Fibroblast of lung (primary cell): ENCODE results near the gene TRAPPC12. TPM values are rescaled to one million over a fixed set of nuclear protein-coding genes. Genes with fewer than 3 reads are reported as not detected.

Source experiments
- DNase-seq, 2 donors: peaks; one replicate each; pipeline versions ENCODE4 v3.0.0 to v3.0.0-alpha.2; 2010; ENCODE audit warnings: low read depth in 2 of 2
- H2AFZ ChIP-seq: 2 replicates; pipeline ENCODE4 v1.5.1; 2012; ENCODE audit warnings: low read length, control low read depth, inconsistent platforms
- H3K27ac ChIP-seq: 2 replicates; pipeline ENCODE4 v1.5.1; 2011; ENCODE audit warnings: low read length, control low read depth; ENCODE audit not compliant: insufficient read depth
- H3K27me3 ChIP-seq: 2 replicates; pipeline ENCODE4 v1.5.1; 2011; ENCODE audit warnings: mild to moderate bottlenecking, low read length; ENCODE audit not compliant: control insufficient read depth, insufficient read depth
- H3K36me3 ChIP-seq: 2 replicates; pipeline ENCODE4 v1.5.1; 2011; ENCODE audit warnings: low read length; ENCODE audit not compliant: control insufficient read depth, insufficient read depth
- H3K4me1 ChIP-seq: 2 replicates; pipeline ENCODE4 v1.5.1; 2011; ENCODE audit warnings: low read length; ENCODE audit not compliant: control insufficient read depth, insufficient read depth; ENCODE audit errors: extremely low read depth
- H3K4me2 ChIP-seq: 2 replicates; pipeline ENCODE4 v1.5.1; 2011; ENCODE audit warnings: low read length, control low read depth; ENCODE audit not compliant: insufficient read depth; ENCODE audit errors: extremely low read depth
- H3K4me3 ChIP-seq, 4 experiments: fragments of 200-600 bp in 1 of 4; sonication (generic) in 1 of 4; replicated peaks in 1 of 4; 2 replicates each; pipeline ENCODE4 v1.5.1; 2011 to 2016; ENCODE audit warnings: low read length in 4 of 4, low read depth in 3 of 4, mild to moderate bottlenecking in 3 of 4, control low read depth in 2 of 4, inconsistent platforms in 1 of 4, mixed read lengths in 1 of 4; ENCODE audit not compliant: insufficient read depth in 1 of 4; ENCODE audit errors: control extremely low read depth in 1 of 4
- H3K79me2 ChIP-seq: 2 replicates; pipeline ENCODE4 v1.5.1; 2012; ENCODE audit warnings: mild to moderate bottlenecking, low read length, inconsistent platforms; ENCODE audit not compliant: control insufficient read depth, insufficient read depth
- H3K9ac ChIP-seq: 2 replicates; pipeline ENCODE4 v1.5.1; 2011; ENCODE audit warnings: mild to moderate bottlenecking, low read length, control low read depth; ENCODE audit not compliant: insufficient read depth
- H3K9me3 ChIP-seq: 2 replicates; pipeline ENCODE4 v1.5.1; 2012; ENCODE audit warnings: low read depth, low read length; ENCODE audit not compliant: control insufficient read depth, insufficient read depth
- H4K20me1 ChIP-seq: 2 replicates; pipeline ENCODE4 v1.5.1; 2011; ENCODE audit warnings: low read length; ENCODE audit not compliant: control insufficient read depth, insufficient read depth; ENCODE audit errors: extremely low read depth
- EZH2 ChIP-seq: IDR thresholded peaks from 2 replicates; pipeline ENCODE4 v1.5.1; 2012; ENCODE audit warnings: low read length, control low read depth, mild to moderate bottlenecking; ENCODE audit errors: missing control alignments
- polyA plus RNA-seq, 2 donors: library from polyadenylated mRNA; depleted of rRNA in 1 of 2; stranded (reverse) in 1 of 2; unstranded in 1 of 2; fragments of >200 nt; gene quantifications; 2 replicates each; pipeline ENCODE4 v1.2.1, GENCODE V29; 2011 to 2012; ENCODE audit warnings: missing spikeins in 1 of 2
- total RNA-seq: library from RNA; depleted of rRNA; stranded (reverse); fragments of >200 nt; gene quantifications from 2 replicates; pipeline ENCODE4 v1.2.1, GENCODE V29; 2014
- TF ChIP-seq, protein P1 (sequence below), 2 donors: IDR thresholded peaks in 1 of 2; conservative IDR thresholded peaks in 1 of 2; 1 replicate in 1 of 2; 2 replicates in 1 of 2; pipeline ENCODE4 v1.5.1; 2011 to 2012; ENCODE audit warnings: low read length in 2 of 2, control low read depth in 1 of 2, inconsistent platforms in 1 of 2, low read depth in 1 of 2, mild to moderate bottlenecking in 1 of 2

TRAPPC12 gene
- total and polyA plus RNA-seq, 2 donors (not counting 1 experiment from before 2014, with no cell fraction given): 33.7 to 53.2 TPM

DNA sequence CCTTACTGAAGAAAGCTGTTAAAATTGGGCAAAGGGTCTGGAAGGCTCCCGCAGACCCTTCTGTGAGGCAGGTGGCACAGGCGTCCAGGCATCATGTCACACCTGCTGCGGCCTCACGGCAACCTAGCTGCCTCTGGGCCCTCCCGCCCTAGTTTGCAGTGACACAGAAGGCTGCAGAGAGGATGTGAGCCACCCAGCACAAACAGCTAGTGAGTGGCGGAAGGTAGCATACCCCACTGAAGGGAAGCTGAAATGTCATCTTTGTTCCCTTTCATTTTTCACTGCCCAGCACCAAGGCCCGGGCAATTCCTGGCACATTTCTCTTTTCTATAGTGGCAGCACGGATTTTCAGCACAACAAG, 53.8 kb downstream of the TRAPPC12 start:
- Histone ChIP-seq H3K9ac (no peak overlapping the region), H3K79me2 (no peaks in the 10 kb centered on the region), H2AFZ (no peak overlapping the region), H3K27ac (no peak overlapping the region), H3K27me3 (no peaks in the 10 kb centered on the region), H3K4me2 (no peak overlapping the region), H3K9me3 (no peaks in the 10 kb centered on the region), H3K4me3 (no peak overlapping the region), H4K20me1 (no peaks in the 10 kb centered on the region), H3K4me1 (no peaks in the 10 kb centered on the region), H3K36me3 (peaks cover 5% of the 10 kb centered on the region)
- DNase-seq: no peak
- TF ChIP-seq, protein P1, sequence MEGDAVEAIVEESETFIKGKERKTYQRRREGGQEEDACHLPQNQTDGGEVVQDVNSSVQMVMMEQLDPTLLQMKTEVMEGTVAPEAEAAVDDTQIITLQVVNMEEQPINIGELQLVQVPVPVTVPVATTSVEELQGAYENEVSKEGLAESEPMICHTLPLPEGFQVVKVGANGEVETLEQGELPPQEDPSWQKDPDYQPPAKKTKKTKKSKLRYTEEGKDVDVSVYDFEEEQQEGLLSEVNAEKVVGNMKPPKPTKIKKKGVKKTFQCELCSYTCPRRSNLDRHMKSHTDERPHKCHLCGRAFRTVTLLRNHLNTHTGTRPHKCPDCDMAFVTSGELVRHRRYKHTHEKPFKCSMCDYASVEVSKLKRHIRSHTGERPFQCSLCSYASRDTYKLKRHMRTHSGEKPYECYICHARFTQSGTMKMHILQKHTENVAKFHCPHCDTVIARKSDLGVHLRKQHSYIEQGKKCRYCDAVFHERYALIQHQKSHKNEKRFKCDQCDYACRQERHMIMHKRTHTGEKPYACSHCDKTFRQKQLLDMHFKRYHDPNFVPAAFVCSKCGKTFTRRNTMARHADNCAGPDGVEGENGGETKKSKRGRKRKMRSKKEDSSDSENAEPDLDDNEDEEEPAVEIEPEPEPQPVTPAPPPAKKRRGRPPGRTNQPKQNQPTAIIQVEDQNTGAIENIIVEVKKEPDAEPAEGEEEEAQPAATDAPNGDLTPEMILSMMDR (conservative IDR thresholded peaks at IDR 0.05 in 1 of 2, IDR thresholded peaks at IDR 0.05 in 1 of 2; ENCODE audit: low read depth in 1 of 2, low read length in 2 of 2): no peak
- no peak for TF ChIP-seq EZH2

DNA sequence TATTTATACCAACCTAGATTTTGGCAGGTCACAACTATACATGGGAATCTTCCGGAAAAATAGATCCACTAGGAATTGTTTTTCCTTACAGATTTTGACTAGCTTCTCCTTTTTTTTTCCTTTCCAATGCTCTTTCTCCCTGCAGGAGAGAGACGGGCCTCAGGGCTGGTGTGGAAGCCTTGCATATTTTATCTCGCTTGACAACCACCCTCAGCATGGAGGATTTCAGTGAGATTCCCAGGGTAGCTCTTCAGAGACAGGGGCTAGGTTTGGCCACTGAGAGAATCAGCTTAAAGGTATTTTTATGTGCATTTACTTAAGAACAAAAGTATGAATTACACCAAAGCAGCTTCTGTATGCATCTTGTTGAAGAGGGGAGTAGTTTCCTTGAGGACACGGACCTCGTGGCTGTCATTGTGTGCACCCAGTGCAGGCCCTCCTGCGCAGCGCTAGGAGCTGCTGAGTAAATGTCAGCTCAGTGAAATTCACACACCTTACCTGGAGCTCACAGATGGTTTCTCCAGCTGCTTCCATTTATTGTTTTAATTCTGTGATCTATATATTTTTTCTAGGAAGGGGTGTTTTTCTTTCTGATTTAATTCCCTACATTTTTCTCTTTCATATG, 54.4 kb downstream of the TRAPPC12 start:
- Histone ChIP-seq H3K4me1 (no peaks in the 10 kb centered on the region), H4K20me1 (no peaks in the 10 kb centered on the region), H3K79me2 (no peaks in the 10 kb centered on the region), H3K36me3 (peaks cover 5% of the 10 kb centered on the region), H3K4me3 (no peak overlapping the region), H3K27ac (no peak overlapping the region), H3K4me2 (no peak overlapping the region), H3K27me3 (no peaks in the 10 kb centered on the region), H3K9me3 (no peaks in the 10 kb centered on the region), H2AFZ (no peak overlapping the region), H3K9ac (no peak overlapping the region)
- DNase-seq: no peak
- TF ChIP-seq, protein P1 (conservative IDR thresholded peaks at IDR 0.05 in 1 of 2, IDR thresholded peaks at IDR 0.05 in 1 of 2; ENCODE audit: low read depth in 1 of 2, low read length in 2 of 2): no peak
- TF ChIP-seq EZH2: no peak

DNA sequence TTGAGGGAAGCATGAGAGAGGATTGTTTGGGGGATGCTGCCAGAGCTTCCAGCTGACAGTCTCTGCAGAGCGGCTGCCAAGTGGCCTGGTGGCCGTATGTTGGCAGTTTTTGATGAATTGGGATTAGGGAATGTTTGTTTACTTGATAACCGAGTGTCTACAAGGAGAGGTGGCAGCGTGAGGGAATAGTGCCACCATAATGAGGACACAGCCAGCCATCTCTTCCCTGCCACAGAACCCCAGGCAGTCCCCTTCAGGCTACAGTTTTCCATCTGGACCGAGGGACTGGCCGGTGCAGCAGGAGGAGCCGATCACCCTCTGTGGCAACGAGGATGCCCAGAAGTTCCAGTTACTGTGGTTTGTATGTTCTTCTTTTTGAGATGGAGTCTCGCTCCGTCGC, 55.2 kb downstream of the TRAPPC12 start:
- DNase-seq: no peak

More for the DNA sequence above, 55.2 kb downstream of the TRAPPC12 start:
- TF ChIP-seq, protein P1 (conservative IDR thresholded peaks at IDR 0.05 in 1 of 2, IDR thresholded peaks at IDR 0.05 in 1 of 2; ENCODE audit: low read depth in 1 of 2, low read length in 2 of 2): no peak
- no peak for TF ChIP-seq EZH2
- Histone ChIP-seq H3K9ac (no peak overlapping the region), H2AFZ (no peak overlapping the region), H3K4me3 (no peak overlapping the region), H3K27me3 (no peaks in the 10 kb centered on the region), H3K36me3 (peaks cover 5% of the 10 kb centered on the region), H3K4me2 (no peak overlapping the region), H3K27ac (no peak overlapping the region), H3K4me1 (no peaks in the 10 kb centered on the region), H3K9me3 (no peaks in the 10 kb centered on the region), H3K79me2 (no peaks in the 10 kb centered on the region), H4K20me1 (no peaks in the 10 kb centered on the region)
